ENCODE results near the gene SERPINB2. TPM values are rescaled to one million over a fixed set of nuclear protein-coding genes. Genes with fewer than 3 reads are reported as not detected.

Gene SERPINB2
- total RNA-seq, 1 donor from 2014 or later: not detected

- Mint-ChIP-seq H3K4me1 (no peaks in the 10 kb centered on the region), H3K4me3 (no peak overlapping the region), H3K9me3 (peaks cover 4% of the 10 kb centered on the region), H3K36me3 (no peaks in the 10 kb centered on the region), H3K27me3 (ENCODE audit: insufficient read depth, low read depth) (no peaks in the 10 kb centered on the region), H3K27ac (no peak overlapping the region)
- no peaks in the 10 kb centered on the region for H3K36me3 ChIP-seq
- no peak for TF ChIP-seq CTCF (IDR thresholded peaks at IDR 0.05)
- TF ChIP-seq EZH2phosphoT487 (IDR thresholded peaks at IDR 0.05): no peak
- no peak for TF ChIP-seq EZH2 (IDR thresholded peaks at IDR 0.05)
- no peak overlapping the region for H2AFZ ChIP-seq (replicated peaks)
- H3F3A ChIP-seq (ENCODE audit: low read depth): no peaks in the 10 kb centered on the region
- no peaks in the 10 kb centered on the region for H3K4me1 ChIP-seq
- no peaks in the 10 kb centered on the region for H3K79me2 ChIP-seq (ENCODE audit: low read depth)
- no peak overlapping the region for H3K9ac ChIP-seq
- H4K20me1 ChIP-seq (ENCODE audit: low read depth): no peaks in the 10 kb centered on the region
- H3K27ac ChIP-seq: no peak overlapping the region
- no peak for DNase-seq (ENCODE audit: low spot score)
- H3K4me3 ChIP-seq: no peak overlapping the region
- H3K27me3 ChIP-seq: no peaks in the 10 kb centered on the region
- no peaks in the 10 kb centered on the region for H3K9me3 ChIP-seq (ENCODE audit: low read depth)
- H3K4me2 ChIP-seq: no peak overlapping the region
These were observed 27.6 kb upstream of the SERPINB2 start for GRCh38 chr18:63859781-63860475.

DNA sequence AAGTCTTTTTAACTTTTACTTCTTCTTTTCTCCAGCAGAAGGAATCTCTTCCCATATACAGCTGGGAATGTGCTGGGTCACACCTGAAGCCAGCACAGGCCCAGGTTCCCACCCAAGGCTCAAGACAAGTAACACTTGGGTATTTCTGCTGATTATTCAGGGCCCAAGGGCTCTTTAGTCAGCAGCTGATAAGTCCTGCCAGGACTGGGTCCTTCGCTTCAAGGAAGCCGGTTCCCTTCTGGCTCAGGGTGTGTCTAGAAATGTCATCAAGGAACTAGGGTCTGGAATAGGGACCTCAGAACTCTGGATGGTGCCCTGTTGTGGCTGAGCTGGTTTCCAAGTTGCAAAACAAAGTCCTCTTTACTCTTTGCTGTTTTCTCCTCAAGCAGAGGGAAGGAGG is 27.0 kb upstream of the SERPINB2 start:
- peaks cover 2% of the 10 kb centered on the region for H3K9me3 Mint-ChIP-seq
- Histone ChIP-seq H3K9me3 (ENCODE audit: low read depth) (no peaks in the 10 kb centered on the region), H3K27me3 (no peaks in the 10 kb centered on the region), H4K20me1 (ENCODE audit: low read depth) (no peaks in the 10 kb centered on the region), H3K4me3 (no peak overlapping the region), H3K4me2 (no peak overlapping the region), H3K9ac (no peak overlapping the region), H3K79me2 (ENCODE audit: low read depth) (no peaks in the 10 kb centered on the region), H3F3A (ENCODE audit: low read depth) (no peaks in the 10 kb centered on the region), H3K4me1 (no peaks in the 10 kb centered on the region), H2AFZ (replicated peaks) (no peak overlapping the region), H3K27ac (no peak overlapping the region), H3K36me3 (no peaks in the 10 kb centered on the region)
- no peak overlapping the region for H3K4me3 Mint-ChIP-seq
- H3K27ac Mint-ChIP-seq: no peak overlapping the region
- no peak for DNase-seq (ENCODE audit: low spot score)
- H3K27me3 Mint-ChIP-seq (ENCODE audit: insufficient read depth, low read depth): no peaks in the 10 kb centered on the region
- H3K36me3 Mint-ChIP-seq: no peaks in the 10 kb centered on the region
- TF ChIP-seq EZH2phosphoT487 (IDR thresholded peaks at IDR 0.05) (no peak), CTCF (IDR thresholded peaks at IDR 0.05) (no peak), EZH2 (IDR thresholded peaks at IDR 0.05) (no peak)
- H3K4me1 Mint-ChIP-seq: no peaks in the 10 kb centered on the region

GRCh38 chr18:63867368-63868125 is 20.0 kb upstream of the SERPINB2 start:
- H3K27ac Mint-ChIP-seq: no peak overlapping the region

More at GRCh38 chr18:63867368-63868125, 20.0 kb upstream of the SERPINB2 start:
- Histone ChIP-seq H3K9ac (no peak overlapping the region), H2AFZ (replicated peaks) (no peak overlapping the region), H3K27ac (no peak overlapping the region), H4K20me1 (ENCODE audit: low read depth) (no peaks in the 10 kb centered on the region), H3K36me3 (no peaks in the 10 kb centered on the region), H3K4me2 (no peak overlapping the region), H3F3A (ENCODE audit: low read depth) (no peaks in the 10 kb centered on the region), H3K79me2 (ENCODE audit: low read depth) (no peaks in the 10 kb centered on the region), H3K9me3 (ENCODE audit: low read depth) (no peaks in the 10 kb centered on the region), H3K4me3 (no peak overlapping the region), H3K27me3 (no peaks in the 10 kb centered on the region), H3K4me1 (no peaks in the 10 kb centered on the region)
- H3K27me3 Mint-ChIP-seq (ENCODE audit: insufficient read depth, low read depth): no peaks in the 10 kb centered on the region
- no peaks in the 10 kb centered on the region for H3K4me1 Mint-ChIP-seq
- no peak overlapping the region for H3K4me3 Mint-ChIP-seq
- TF ChIP-seq EZH2phosphoT487 (IDR thresholded peaks at IDR 0.05) (no peak), EZH2 (IDR thresholded peaks at IDR 0.05) (no peak), CTCF (IDR thresholded peaks at IDR 0.05) (no peak)
- DNase-seq (ENCODE audit: low spot score): no peak
- no peaks in the 10 kb centered on the region for H3K36me3 Mint-ChIP-seq
- no peaks in the 10 kb centered on the region for H3K9me3 Mint-ChIP-seq
